ENCODE data around the gene CEND1. TPM values are rescaled to one million over a fixed set of nuclear protein-coding genes. Genes with fewer than 3 reads are reported as not detected.

CEND1 gene
- total RNA-seq, 2 donors from 2014 or later: 0.35 to 0.40 TPM

GRCh38 chr11:826836-827145 lies 36.9 kb upstream of the CEND1 start:
- intact Hi-C loops (cut with DNase I): no loop called here
- H3K27me3 ChIP-seq: peaks cover 18% of the 10 kb centered on the region
- no peak for TF ChIP-seq CTCF (IDR thresholded peaks at IDR 0.05)
- no peaks in the 10 kb centered on the region for H3K9me3 ChIP-seq
- peak overlapping the region; percentile 93 for H3K27ac ChIP-seq
- peaks cover 7% of the 10 kb centered on the region for H3K36me3 ChIP-seq
- H3K4me3 ChIP-seq: peak overlapping the region; percentile 41
- DNase-seq: no peak
- peaks cover 35% of the 10 kb centered on the region for H3K4me1 ChIP-seq
- peak overlapping the region; percentile 84 for H3K9ac ChIP-seq (ENCODE audit: low read depth in 2 of 2, low read length in 2 of 2)

GRCh38 chr11:826227-826621 lies 36.3 kb upstream of the CEND1 start:
- peak overlapping the region; percentile 41 for H3K4me3 ChIP-seq
- peak overlapping the region; percentile 84 for H3K9ac ChIP-seq (ENCODE audit: low read depth in 2 of 2, low read length in 2 of 2)
- peak overlapping the region; percentile 93 for H3K27ac ChIP-seq
- H3K27me3 ChIP-seq: peaks cover 15% of the 10 kb centered on the region
- H3K9me3 ChIP-seq: no peaks in the 10 kb centered on the region
- H3K4me1 ChIP-seq: peaks cover 41% of the 10 kb centered on the region
- peaks cover 7% of the 10 kb centered on the region for H3K36me3 ChIP-seq
- intact Hi-C loops (cut with DNase I): no loop called here
- TF ChIP-seq CTCF (IDR thresholded peaks at IDR 0.05): no peak
- DNase-seq: no peak

- H3K4me3 ChIP-seq: no peak overlapping the region
- no peaks in the 10 kb centered on the region for H3K9me3 ChIP-seq
- DNase-seq: peak; percentile 81
- intact Hi-C loops (cut with DNase I): no loop called here
- H3K9ac ChIP-seq (ENCODE audit: low read depth in 2 of 2, low read length in 2 of 2): peak overlapping the region in 1 of 2 donors; percentile 84
- peaks cover 47% of the 10 kb centered on the region for H3K4me1 ChIP-seq
- peak overlapping the region; percentile 93 for H3K27ac ChIP-seq
- H3K36me3 ChIP-seq: peaks cover 7% of the 10 kb centered on the region
- no peak for TF ChIP-seq CTCF (IDR thresholded peaks at IDR 0.05)
- H3K27me3 ChIP-seq: peaks cover 9% of the 10 kb centered on the region
Observed at GRCh38 chr11:825366-826226, 35.7 kb upstream of the CEND1 start.

GRCh38 chr11:824942-825341 lies 35.1 kb upstream of the CEND1 start:
- TF ChIP-seq CTCF (IDR thresholded peaks at IDR 0.05): no peak
- H3K4me1 ChIP-seq: peaks cover 51% of the 10 kb centered on the region
- no peak for DNase-seq
- peaks cover 7% of the 10 kb centered on the region for H3K36me3 ChIP-seq
- H3K4me3 ChIP-seq: no peak overlapping the region
- intact Hi-C loops (cut with DNase I): no loop called here
- no peaks in the 10 kb centered on the region for H3K9me3 ChIP-seq
- peak overlapping the region; percentile 93 for H3K27ac ChIP-seq
- H3K27me3 ChIP-seq: peaks cover 6% of the 10 kb centered on the region
- peak overlapping the region; percentile 1 to 84 for H3K9ac ChIP-seq (ENCODE audit: low read depth in 2 of 2, low read length in 2 of 2)

- H3K36me3 ChIP-seq: peaks cover 7% of the 10 kb centered on the region
- H3K27ac ChIP-seq: peak overlapping the region; percentile 93
- TF ChIP-seq CTCF (IDR thresholded peaks at IDR 0.05): no peak
- no peaks in the 10 kb centered on the region for H3K9me3 ChIP-seq
- DNase-seq: peak; percentile 81
- H3K9ac ChIP-seq (ENCODE audit: low read depth in 2 of 2, low read length in 2 of 2): peak overlapping the region; percentile 13 to 84
- H3K4me3 ChIP-seq: no peak overlapping the region
- peaks cover 6% of the 10 kb centered on the region for H3K27me3 ChIP-seq
- intact Hi-C loops (cut with DNase I): no loop called here
- H3K4me1 ChIP-seq: peaks cover 46% of the 10 kb centered on the region
Observed at GRCh38 chr11:824292-824880, 34.5 kb upstream of the CEND1 start.

All from colonic mucosa (tissue), 4 donors.